HG03354 (cell line): Measurements from ENCODE around the gene NKG7.

Source experiments
- ATAC-seq: cut with Tn5 transposase; IDR thresholded peaks from one replicate; pipeline ENCODE4 v1.9.1; 2021; ENCODE audit warnings: mild to moderate bottlenecking; ENCODE audit not compliant: unreplicated experiment, poor library complexity, severe bottlenecking

The NKG7 gene

GRCh38 chr19:51365211-51365964 is 7.1 kb downstream of the NKG7 start:
- ATAC-seq, result no peak

- ATAC-seq, result no peak
These were observed 8.0 kb downstream of the NKG7 start for GRCh38 chr19:51364200-51365106.

DNA sequence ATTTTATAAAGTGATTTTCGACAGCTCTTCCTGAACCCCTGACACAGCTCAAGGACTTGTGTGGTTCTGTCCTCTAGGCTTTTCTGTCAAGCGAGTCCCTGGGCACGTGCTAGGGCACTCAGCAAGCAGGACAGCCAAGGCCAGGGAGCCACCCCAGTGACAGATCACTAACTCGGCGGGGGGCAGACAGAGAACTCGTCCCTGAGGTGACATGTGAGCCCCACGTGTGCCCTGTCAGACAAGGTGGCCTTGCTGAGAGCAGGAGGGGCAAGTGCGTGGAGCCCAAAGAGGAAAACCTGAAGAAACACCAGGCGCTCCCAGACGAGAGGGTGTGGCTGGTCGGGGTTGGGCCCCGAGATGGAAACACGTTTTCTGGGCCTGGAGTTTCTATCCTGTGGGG is 11.2 kb downstream of the NKG7 start:
- ATAC-seq, result no peak

- no peak for ATAC-seq
These were observed 13.2 kb downstream of the NKG7 start for GRCh38 chr19:51359294-51359693.

DNA sequence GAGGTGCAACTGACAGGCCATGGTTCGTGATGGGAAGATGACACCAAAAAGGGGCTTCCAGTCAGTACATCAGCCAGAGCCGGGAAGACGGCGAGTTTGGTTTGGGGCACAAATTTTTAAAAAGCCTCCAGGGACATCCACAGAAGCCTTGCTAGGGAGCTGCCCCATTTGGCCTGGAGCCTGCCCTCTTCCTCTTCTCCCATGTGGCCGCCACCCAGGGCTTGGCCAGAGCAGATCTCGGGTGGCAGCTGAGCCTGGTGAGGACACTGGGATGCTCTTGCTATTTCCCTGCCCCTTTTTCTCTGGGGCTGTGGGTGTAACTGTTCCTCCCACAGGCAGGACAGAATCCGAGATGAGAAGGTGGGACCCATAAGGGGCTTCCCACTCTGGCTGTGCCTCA is 14.5 kb downstream of the NKG7 start:
- no peak for ATAC-seq

DNA sequence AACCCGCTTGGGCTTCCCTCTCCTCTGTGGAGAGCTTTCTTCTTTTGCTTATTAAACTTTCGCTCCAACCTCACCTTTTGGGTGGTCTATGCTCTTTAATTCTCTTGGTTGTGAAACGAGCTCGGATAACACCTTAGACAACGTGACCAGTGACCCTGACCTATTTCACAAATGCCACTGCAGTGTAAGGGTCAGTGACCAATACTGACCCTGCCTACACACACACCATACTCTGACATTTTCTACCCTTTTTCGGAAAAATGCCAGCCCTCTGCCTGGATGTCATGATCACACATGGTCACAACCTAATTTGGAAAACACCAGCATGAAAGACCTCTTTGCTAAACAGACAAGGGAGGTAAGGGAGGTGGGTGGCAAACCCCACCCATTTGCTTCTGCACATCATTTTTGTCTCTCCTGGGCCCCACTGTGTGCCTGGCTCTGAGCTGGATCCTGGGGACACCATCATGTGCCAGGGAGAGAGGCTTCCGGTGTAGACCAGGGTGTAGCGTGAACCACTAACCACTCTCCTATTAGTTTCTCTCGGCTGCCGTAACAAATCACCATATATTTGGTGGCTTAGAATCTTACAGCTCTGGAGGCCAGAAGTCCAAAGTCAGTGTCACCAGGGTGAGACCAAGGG is 16.2 kb downstream of the NKG7 start:
- no peak for ATAC-seq

GRCh38 chr19:51354742-51355148 is 17.7 kb downstream of the NKG7 start:
- ATAC-seq, result no peak

GRCh38 chr19:51354103-51354741 is 18.2 kb downstream of the NKG7 start:
- no peak for ATAC-seq

GRCh38 chr19:51352783-51353360 is 19.6 kb downstream of the NKG7 start:
- ATAC-seq, result no peak

- no peak for ATAC-seq
These were observed 21.0 kb downstream of the NKG7 start for GRCh38 chr19:51351266-51351990.

- no peak for ATAC-seq
These were observed 25.1 kb downstream of the NKG7 start for GRCh38 chr19:51347209-51347928.

GRCh38 chr19:51346742-51347141 is 25.7 kb downstream of the NKG7 start:
- no peak for ATAC-seq

DNA sequence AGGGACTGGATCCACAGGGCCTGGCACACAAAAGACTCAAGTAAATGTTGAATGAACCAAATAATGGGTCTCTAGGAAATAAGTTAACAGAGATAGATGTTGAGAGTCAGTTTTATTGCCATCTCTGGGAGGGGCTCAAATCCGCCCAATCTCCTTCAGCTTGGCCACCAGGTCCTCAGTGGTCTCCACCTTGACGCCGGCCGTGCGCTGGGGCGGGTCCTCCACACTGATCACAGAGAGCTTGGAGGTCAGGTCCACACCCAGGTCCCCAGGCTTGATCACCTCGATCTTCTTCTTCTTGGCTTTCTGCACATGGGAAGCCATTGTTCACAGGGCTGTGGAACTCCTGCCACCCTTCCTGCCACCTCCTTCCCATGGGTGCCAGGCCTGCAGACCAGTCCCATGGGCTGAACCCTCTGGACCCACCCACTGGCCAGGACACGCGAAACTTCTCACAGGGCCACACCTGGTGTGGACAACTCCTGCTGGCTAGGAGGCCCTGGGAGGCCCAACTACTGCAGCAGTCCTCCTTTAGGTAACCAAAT is 27.3 kb downstream of the NKG7 start:
- ATAC-seq, result no peak

DNA sequence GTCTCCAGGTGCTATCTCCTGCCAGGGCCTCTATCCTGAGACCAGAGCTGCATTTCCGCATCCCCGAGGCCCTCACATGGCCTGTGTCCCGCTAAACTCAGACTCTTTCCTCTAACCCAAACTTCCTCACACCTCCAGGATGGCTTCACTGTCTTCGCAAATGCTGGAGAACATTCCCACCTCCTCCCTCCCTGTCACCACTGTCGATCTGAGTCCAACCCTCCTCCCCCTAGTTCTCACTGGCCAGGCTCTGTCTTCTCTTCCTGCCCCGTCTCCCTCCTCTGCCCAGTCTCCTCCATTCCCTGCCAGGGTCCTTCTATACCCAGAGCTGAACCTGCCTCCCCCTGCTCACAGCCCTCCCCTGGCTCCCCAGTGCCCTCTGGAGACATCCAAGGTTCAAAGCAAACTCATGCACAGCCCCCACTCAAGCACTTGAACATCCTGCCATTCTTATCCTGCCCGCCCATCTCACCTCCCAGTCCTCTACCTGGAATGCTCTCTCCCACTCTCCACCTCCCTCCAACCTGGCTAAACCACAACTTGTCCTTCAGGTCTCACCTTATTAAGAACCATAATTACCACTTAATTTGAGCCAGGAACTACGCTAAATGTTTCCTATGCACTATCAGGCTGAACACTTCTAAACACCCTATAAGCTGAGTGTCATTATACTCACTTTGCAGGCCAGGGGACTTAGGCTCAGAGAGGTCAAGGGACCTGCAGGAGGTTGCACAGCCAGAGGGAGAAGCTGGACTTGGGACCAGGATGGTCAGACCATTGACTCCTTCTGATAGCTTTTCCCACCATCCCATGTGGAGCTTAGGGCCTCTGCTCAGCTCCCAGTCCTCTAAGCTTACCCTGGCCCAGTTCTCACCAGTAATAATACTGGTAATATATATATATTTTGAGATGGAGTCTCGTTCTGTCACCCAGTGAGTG is 29.6 kb downstream of the NKG7 start:
- no peak for ATAC-seq

- ATAC-seq, result no peak
These were observed 30.4 kb downstream of the NKG7 start, which contains the start of gene VSIG10L for GRCh38 chr19:51341976-51342580. TSS of gene VSIG10L (minus strand) at chr19:51342139. CDS start at chr19:51342124, 15 bp downstream.

DNA sequence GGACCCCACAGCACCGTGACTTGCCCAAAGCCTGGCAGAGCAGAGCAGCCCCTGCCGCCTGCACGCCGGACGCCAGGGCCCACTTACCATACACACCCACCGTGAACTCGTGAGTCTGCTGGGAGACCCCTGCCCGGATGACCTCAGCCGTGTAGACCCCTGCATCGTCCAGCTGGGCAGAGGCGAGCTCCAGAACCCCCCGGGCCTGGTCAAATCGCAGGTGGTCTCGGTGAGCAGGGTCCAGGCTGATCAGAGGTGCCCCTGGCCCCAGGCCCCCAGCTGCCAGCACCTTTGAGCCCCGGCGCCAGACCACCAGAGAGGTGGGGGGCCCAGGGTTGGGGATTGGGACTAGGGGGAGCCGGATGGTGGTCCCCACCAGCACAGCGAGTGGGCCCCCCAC is 31.4 kb downstream of the NKG7 start:
- no peak for ATAC-seq
